CD4-positive, alpha-beta T cell treated with Interferon gamma for 1 hour (primary cell): ENCODE measurements around the gene PIP5KL1.

ENCODE experiments used
- DNase-seq: peaks from one replicate; pipeline ENCODE4 v3.0.0-alpha.2; 2020

Gene PIP5KL1

GRCh38 chr9:127947841-127948710 is 17.5 kb upstream of the PIP5KL1 start:
- no peak for DNase-seq

GRCh38 chr9:127946728-127947127 is 16.2 kb upstream of the PIP5KL1 start:
- DNase-seq: no peak

GRCh38 chr9:127945942-127946341 is 15.4 kb upstream of the PIP5KL1 start:
- DNase-seq: no peak

DNA sequence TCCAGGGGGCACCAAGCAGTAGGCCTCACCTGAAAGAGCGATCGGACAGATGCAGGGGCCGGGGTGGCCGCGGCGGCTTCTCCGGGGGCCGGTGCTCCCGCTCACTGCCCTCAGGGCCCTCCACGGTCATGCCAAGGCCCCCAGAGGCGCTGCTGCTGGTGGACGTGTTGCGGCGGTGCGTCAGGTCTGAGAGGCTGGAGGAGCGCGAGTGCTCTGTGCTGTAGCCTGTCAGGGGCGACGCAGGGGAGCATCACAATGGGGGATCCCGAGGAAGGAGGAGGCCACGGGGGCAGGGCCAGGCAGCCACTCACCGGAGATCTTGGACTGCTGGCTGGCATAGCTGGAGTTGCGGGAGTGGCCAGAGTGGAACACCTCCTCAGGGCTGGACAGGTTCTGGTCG is 14.8 kb upstream of the PIP5KL1 start:
- no peak for DNase-seq

GRCh38 chr9:127944586-127945218 is 14.1 kb upstream of the PIP5KL1 start:
- DNase-seq: no peak

GRCh38 chr9:127943731-127944144 is 13.2 kb upstream of the PIP5KL1 start:
- DNase-seq: peak; percentile 77

GRCh38 chr9:127943011-127943662 is 12.6 kb upstream of the PIP5KL1 start:
- DNase-seq: no peak

DNA sequence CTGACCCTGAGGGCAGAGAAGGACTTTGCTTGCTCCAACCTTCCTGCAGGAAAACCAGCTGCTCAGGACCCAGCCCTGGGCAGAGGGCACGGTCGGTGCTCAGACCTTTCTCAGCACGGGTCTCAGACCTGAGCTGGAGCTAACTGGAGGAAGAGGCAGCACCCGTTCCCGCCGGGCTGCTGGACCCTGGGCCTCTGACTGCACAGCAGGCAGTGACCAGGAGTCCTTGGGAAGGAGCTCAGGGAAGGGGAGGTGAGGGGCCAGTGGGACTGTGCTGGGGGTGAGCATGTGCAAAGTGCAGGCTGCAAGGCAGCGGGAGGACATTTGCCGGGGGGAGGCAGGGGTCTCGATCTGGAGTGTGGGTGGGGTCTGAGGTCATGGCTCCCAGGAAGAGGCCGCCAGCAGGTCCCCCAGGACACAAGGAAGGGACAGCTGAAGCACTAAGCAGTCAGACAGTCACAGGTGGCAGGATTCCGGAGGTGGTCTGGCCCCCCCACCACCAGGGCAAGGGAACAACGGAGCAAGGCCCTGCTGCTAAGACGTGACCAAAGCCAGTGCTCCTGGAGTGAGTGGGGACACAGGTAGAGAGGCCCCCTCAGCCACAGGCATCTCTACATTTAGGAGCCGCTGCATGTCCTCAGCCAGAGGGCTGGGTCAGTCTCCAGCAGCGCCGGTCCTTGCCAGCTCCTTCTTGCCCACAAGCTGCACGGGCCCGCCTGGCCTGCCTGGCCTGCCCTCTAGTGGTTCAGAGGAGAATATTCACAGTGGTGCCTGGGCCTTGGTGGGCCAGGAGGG is 11.8 kb upstream of the PIP5KL1 start:
- peak; percentile 47 for DNase-seq

DNA sequence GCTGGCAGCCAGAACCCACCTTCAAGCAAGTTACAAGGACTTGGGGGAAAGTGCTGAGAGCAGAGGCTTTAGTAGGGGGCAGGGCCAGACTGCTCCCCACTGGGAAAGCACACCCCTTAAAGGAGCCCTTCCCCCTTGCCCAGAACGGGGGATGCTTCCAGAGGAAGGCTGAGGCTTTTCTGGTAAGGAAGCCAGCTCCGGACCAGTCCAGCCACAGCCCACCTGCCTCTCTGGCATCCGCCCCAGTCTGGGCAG is 11.3 kb upstream of the PIP5KL1 start:
- DNase-seq: no peak

DNA sequence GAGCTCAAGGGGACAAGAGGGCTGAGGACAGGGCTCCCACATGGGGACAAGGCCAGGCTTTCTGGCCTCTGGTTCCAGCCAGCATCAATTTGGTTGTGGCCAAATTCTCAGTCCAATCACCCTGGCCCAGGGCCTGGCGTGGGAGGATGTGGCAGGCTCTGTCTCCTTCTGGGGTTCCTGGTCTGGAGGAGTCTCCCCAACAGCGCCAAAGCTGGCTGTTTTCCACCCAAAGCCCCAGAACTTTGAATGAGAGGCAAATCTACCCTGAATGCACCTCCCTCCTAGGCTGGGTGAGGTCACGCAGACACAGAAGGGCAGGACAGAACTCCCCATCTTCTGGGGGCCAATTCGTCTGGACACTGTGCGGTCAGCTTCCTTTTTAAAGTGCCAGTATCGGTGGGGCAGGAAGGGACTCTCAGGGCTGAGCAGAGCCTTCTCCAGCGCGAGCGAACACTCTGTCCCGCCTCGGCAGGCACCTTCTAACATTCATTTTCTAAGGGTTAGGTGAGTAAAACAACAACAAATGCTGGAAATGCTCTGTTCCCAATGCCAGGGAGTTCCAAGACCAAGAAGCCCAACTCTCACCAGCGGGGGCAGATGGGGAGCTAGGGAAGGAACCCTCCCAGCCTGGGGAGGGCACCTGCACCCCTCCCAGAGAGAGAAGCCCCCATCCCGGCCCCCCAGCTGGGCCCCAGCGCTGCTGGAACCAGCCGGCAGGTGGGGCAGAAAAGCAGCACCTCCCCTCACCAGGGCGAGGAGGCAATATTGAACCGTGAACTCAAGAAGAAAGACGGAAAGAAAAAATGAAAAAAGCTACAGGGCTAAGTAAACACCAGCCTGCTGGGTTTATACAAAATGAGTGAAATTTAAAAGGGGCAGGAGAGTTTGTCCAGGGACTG is 10.7 kb upstream of the PIP5KL1 start:
- no peak for DNase-seq

- DNase-seq: no peak
These were observed 10.0 kb upstream of the PIP5KL1 start for GRCh38 chr9:127940593-127940992.

- DNase-seq: no peak
These were observed 7.7 kb upstream of the PIP5KL1 start for GRCh38 chr9:127938298-127938690.

DNA sequence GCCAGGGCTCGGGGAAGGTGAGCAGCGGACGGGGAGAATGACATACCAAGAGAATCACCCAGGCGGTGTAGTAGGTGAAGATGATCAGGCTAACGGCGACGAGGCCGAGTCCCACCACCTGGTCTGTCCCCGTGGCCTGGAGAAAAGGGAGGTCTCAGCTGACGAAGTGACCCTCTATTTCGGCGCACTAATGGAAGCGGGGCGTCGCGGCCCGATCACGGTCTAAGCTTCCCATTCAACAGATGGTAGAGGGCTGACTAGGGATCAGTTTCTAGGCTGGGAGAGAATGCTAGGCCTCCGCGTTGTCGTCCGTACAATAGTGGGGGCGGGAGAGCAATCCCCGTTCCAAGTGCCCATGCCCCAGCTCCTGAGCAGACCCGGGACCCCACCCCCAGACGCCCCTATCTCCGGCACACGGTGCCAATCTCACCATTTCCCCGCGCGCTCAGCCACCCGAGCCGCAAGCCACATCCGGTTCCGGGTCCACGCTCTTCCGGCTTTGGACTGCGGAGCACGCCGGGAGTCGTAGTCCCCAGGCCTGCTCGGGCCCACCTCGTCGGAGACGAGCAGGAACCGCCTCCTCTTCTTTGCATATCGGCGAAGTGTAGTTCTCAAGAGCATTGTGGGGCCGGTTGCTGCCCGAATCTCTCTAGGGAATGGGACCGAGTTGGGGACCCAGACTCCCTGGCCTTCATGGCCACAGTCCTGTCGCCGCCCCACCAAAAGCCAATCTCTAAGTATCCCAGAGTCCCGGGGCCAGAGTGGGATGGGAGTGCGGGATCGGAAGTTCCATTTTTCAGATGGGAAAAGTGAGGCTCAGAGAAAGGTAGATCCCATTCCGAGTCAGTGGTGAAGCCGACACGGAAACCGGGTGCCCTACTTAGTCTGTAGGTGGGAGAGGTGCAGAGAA is 7.1 kb upstream of the PIP5KL1 start, which contains the start of gene DPM2:
Gene DPM2, minus strand, starts transcription at position 467 of the 910 bp plus-strand sequence. Its CDS starts 34 bp downstream, at position 433.
- DNase-seq: peak; percentile 87

DNA sequence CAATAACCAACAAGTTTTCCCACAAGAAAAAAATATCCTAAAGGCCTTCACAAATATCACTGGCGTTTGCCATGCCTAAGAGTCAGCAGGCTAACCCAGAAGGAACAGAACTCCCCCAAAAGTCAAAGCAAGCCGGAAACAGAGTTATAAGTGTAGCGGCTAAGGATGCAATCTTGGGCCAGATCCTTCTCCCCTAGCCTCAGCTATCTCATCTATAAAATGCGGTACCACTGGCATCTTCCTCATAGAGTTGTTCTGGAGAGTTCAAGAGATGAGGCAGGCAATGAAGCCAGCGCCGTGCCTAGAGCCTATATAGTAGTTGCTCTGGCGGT is 6.4 kb upstream of the PIP5KL1 start:
- DNase-seq: no peak

DNA sequence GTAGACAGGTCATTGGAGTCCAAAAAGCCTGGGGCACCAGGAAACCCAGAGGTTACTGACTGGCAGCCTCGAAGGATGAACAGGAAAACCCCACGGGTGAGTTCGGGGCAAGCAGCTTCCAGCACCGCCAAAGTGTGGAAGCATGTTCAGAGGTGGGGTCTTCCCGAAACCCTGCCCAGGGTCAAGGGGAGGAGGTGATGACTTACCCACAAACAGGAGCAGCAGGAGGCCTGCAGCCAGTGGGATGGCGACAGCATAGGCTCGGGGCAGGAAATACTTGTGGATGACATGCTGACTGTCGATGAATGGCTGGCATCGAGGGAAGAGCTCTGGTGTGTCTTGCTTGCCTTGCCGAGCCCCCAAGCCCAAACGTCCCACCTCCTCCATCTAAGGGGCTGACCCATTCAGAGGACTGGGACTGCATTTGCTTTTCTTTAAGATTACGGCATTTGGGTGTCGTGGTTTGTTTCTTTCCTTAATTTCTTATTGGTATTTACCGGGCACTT is 5.8 kb upstream of the PIP5KL1 start:
- DNase-seq: no peak

- no peak for DNase-seq
These were observed 5.2 kb upstream of the PIP5KL1 start for GRCh38 chr9:127935765-127936221.

- DNase-seq: no peak
These were observed 4.4 kb upstream of the PIP5KL1 start for GRCh38 chr9:127934986-127935385.

GRCh38 chr9:127934248-127934647 is 3.7 kb upstream of the PIP5KL1 start:
- DNase-seq: no peak

GRCh38 chr9:127931092-127931881 is 710 bp upstream of the PIP5KL1 start:
- peak; percentile 34 for DNase-seq

DNA sequence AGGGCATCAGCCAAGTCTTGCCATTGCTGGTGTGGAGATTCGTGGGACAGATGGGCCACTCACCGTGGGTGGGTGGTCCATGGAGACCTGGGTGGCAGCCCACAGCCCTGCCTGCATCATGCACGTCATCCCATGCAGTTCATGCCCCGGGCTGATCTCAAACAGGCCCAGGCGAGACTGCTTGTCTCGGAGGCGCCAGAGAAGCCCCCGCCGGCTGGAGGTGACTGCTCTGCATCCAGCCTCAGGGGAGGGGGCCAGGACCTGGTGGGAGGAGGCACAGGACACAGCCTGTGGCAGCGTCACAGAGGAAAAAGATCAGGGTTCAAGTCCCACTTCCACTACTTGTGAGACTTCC is 975 bp downstream of the PIP5KL1 start:
- DNase-seq: no peak
